Loucy (cell line): ENCODE results near the gene PRMT2.
A peak's percentile ranks its signal among the peaks of the same experiment; 100 is the strongest.

Experiments
- H2AFZ ChIP-seq: fragments of 200-600 bp; sonication (generic); 2 replicates; pipeline ENCODE4 v1.6.0; 2016; ENCODE audit warnings: antibody characterized with exemption, mild to moderate bottlenecking, low read length, moderate library complexity
- H3F3A ChIP-seq: fragments of 200-600 bp; 2 replicates; pipeline ENCODE4 v1.6.0; 2016; ENCODE audit warnings: antibody characterized with exemption, low read depth, mild to moderate bottlenecking
- H3K27me3 ChIP-seq: fragments of 200-600 bp; sonication (generic); 2 replicates; pipeline ENCODE4 v1.6.1; 2014; ENCODE audit warnings: low read length, mild to moderate bottlenecking; ENCODE audit not compliant: insufficient read depth, poor library complexity, severe bottlenecking
- H3K36me3 ChIP-seq: fragments of 200-600 bp; sonication (generic); 2 replicates; pipeline ENCODE4 v1.6.1; 2016; ENCODE audit warnings: low read length; ENCODE audit not compliant: insufficient read depth
- H3K4me1 ChIP-seq: fragments of 200-600 bp; sonication (generic); 2 replicates; pipeline ENCODE4 v1.5.1; 2014; ENCODE audit warnings: low read length, mild to moderate bottlenecking; ENCODE audit not compliant: insufficient read depth, poor library complexity, severe bottlenecking
- H3K4me2 ChIP-seq: fragments of 200-600 bp; sonication (generic); 2 replicates; pipeline ENCODE4 v1.6.0; 2014; ENCODE audit warnings: antibody characterized with exemption, low read length, low read depth, mild to moderate bottlenecking; ENCODE audit not compliant: poor library complexity, severe bottlenecking
- H3K4me3 ChIP-seq: fragments of 200-600 bp; sonication (generic); 2 replicates; pipeline ENCODE4 v1.5.1; 2014; ENCODE audit warnings: low read length, mild to moderate bottlenecking, mixed read lengths; ENCODE audit not compliant: poor library complexity, severe bottlenecking
- H3K79me2 ChIP-seq: fragments of 200-600 bp; sonication (generic); 2 replicates; pipeline ENCODE4 v1.6.1; 2014; ENCODE audit warnings: low read length; ENCODE audit not compliant: insufficient read depth
- H3K9ac ChIP-seq: fragments of 200-600 bp; sonication (generic); 2 replicates; pipeline ENCODE4 v1.6.0; 2014; ENCODE audit warnings: mild to moderate bottlenecking, low read depth, low read length, moderate library complexity; ENCODE audit not compliant: poor library complexity, severe bottlenecking
- H3K9me2 ChIP-seq: fragments of 200-600 bp; sonication (generic); replicated peaks from 2 replicates; pipeline ENCODE4 v1.6.1; 2016; ENCODE audit warnings: low read depth, low read length, mixed read lengths
- H3K9me3 ChIP-seq: fragments of 200-600 bp; sonication (generic); 2 replicates; pipeline ENCODE4 v1.6.1; 2014; ENCODE audit warnings: mild to moderate bottlenecking, antibody characterized with exemption, low read length, low read depth; ENCODE audit not compliant: insufficient read depth
- H4K20me1 ChIP-seq: fragments of 200-600 bp; sonication (generic); 2 replicates; pipeline ENCODE4 v1.6.0; 2014; ENCODE audit warnings: antibody characterized with exemption, low read length, mild to moderate bottlenecking; ENCODE audit not compliant: insufficient read depth, poor library complexity, severe bottlenecking
- EZH2phosphoT487 ChIP-seq: fragments of 200-600 bp; IDR thresholded peaks from 2 replicates; pipeline ENCODE4 v1.6.1; 2018; ENCODE audit warnings: antibody characterized with exemption, mild to moderate bottlenecking, moderate library complexity, borderline replicate concordance
- TF ChIP-seq, protein P1 (sequence below): fragments of 200-600 bp; sonication (generic); conservative IDR thresholded peaks from 2 replicates; pipeline ENCODE4 v1.5.1; 2014; ENCODE audit warnings: mild to moderate bottlenecking, antibody characterized with exemption, low read length

The PRMT2 gene

DNA sequence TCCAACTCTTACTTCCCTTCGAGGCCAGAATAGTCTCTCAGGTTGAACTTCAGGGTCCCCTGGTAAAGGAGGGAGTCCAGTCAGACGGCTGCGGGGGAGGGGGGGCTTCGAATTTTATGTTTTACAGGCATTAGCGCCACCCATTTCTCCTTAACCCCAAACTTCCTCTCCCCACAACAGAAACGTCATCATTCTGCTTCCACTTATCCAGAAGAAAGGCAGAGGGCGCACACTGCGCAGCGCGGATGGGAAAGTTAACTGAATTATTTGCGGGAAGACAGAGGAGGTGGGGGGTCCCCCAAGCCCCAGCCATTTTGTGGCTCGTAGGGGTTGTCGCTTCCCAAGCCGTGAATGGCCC lies 529 bp upstream of the PRMT2 start:
- peak overlapping the region; percentile 76 for H3K4me2 ChIP-seq
- H2AFZ ChIP-seq, result peak overlapping the region; percentile 68
- peak overlapping the region; percentile 90 for H3K4me3 ChIP-seq
- H4K20me1 ChIP-seq, result peaks cover 28% of the 10 kb centered on the region
- H3K79me2 ChIP-seq, result peaks cover 20% of the 10 kb centered on the region
- peaks cover 3% of the 10 kb centered on the region; the same call in 1 of the 2 replicates for H3F3A ChIP-seq
- H3K4me1 ChIP-seq, result peaks cover 57% of the 10 kb centered on the region
- H3K9ac ChIP-seq, result peak overlapping the region; percentile 92
- no peaks in the 10 kb centered on the region for H3K9me2 ChIP-seq
- H3K36me3 ChIP-seq, result no peaks in the 10 kb centered on the region
- no peak for TF ChIP-seq EZH2phosphoT487
- TF ChIP-seq, protein P1, sequence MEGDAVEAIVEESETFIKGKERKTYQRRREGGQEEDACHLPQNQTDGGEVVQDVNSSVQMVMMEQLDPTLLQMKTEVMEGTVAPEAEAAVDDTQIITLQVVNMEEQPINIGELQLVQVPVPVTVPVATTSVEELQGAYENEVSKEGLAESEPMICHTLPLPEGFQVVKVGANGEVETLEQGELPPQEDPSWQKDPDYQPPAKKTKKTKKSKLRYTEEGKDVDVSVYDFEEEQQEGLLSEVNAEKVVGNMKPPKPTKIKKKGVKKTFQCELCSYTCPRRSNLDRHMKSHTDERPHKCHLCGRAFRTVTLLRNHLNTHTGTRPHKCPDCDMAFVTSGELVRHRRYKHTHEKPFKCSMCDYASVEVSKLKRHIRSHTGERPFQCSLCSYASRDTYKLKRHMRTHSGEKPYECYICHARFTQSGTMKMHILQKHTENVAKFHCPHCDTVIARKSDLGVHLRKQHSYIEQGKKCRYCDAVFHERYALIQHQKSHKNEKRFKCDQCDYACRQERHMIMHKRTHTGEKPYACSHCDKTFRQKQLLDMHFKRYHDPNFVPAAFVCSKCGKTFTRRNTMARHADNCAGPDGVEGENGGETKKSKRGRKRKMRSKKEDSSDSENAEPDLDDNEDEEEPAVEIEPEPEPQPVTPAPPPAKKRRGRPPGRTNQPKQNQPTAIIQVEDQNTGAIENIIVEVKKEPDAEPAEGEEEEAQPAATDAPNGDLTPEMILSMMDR, result peak; percentile 24; the same call in 1 of the 2 replicates
- no peaks in the 10 kb centered on the region for H3K27me3 ChIP-seq
- H3K9me3 ChIP-seq, result no peaks in the 10 kb centered on the region

DNA sequence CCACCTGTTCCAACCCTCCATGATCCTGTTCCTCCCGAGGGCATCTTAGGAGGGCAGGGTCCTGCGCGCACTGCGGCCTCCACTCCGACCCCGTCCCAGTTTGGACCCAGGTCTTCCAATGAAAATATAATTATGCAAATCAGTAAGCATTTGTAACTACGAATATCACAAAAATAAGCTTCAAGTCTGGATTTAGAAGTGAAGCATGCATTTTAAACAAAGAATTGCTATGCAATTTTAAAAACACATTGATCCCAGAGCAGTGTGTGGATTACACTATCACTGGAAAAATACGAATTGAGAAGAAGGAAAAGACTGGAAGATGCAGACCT lies 673 bp downstream of the PRMT2 start:
- peaks cover 28% of the 10 kb centered on the region for H4K20me1 ChIP-seq
- H3K36me3 ChIP-seq, result no peaks in the 10 kb centered on the region; the same call in 1 of the 2 replicates
- peak overlapping the region; percentile 91 for H2AFZ ChIP-seq
- H3K4me1 ChIP-seq, result peaks cover 59% of the 10 kb centered on the region
- H3K27me3 ChIP-seq, result no peaks in the 10 kb centered on the region
- peaks cover 31% of the 10 kb centered on the region for H3K79me2 ChIP-seq
- H3K9ac ChIP-seq, result peak overlapping the region; percentile 92
- H3K4me3 ChIP-seq, result peak overlapping the region; percentile 90
- peaks cover 3% of the 10 kb centered on the region; the same call in 1 of the 2 replicates for H3F3A ChIP-seq
- no peaks in the 10 kb centered on the region for H3K9me3 ChIP-seq
- no peaks in the 10 kb centered on the region for H3K9me2 ChIP-seq
- TF ChIP-seq, protein P1, result no peak
- TF ChIP-seq EZH2phosphoT487, result no peak
- peak overlapping the region; percentile 90 for H3K4me2 ChIP-seq

- Histone ChIP-seq H3K27me3 (no peaks in the 10 kb centered on the region), H3K4me2 (peak overlapping the region; percentile 90), H3K79me2 (peaks cover 31% of the 10 kb centered on the region), H3F3A (peaks cover 3% of the 10 kb centered on the region; the same call in 1 of the 2 replicates), H3K9me3 (no peaks in the 10 kb centered on the region), H3K36me3 (no peaks in the 10 kb centered on the region; the same call in 1 of the 2 replicates), H3K9me2 (no peaks in the 10 kb centered on the region), H3K4me1 (peaks cover 59% of the 10 kb centered on the region), H3K9ac (peak overlapping the region; percentile 92), H4K20me1 (peaks cover 28% of the 10 kb centered on the region), H2AFZ (no peak overlapping the region), H3K4me3 (peak overlapping the region; percentile 90)
- TF ChIP-seq EZH2phosphoT487, result no peak
- TF ChIP-seq, protein P1, result no peak
Observed at GRCh38 chr21:46636550-46637285, 1.2 kb downstream of the PRMT2 start.
